Erythroblast (primary cell): ENCODE measurements around the gene PCDHA6.
A peak's percentile ranks its signal among the peaks of the same experiment; 100 is the strongest.
"Not testable (repeated sequence)": the region's sequence is repeated elsewhere in the genome, so short reads cannot be mapped to it uniquely, and the experiment has no call there.

ENCODE experiments used
- DNase-seq, 2 experiments: peaks; one replicate each; lab custom pipeline; 2025; lab: John Stamatoyannopoulos, UW
- GATA1 ChIP-seq: IDR thresholded peaks from 2 replicates; pipeline ENCODE4 v1.6.1; 2011; ENCODE audit warnings: low read depth, mild to moderate bottlenecking, control low read depth, low read length, moderate library complexity
- POLR2A ChIP-seq: IDR thresholded peaks from 2 replicates; pipeline ENCODE4 v1.6.1; 2011; ENCODE audit warnings: mild to moderate bottlenecking, low read length

PCDHA6 gene, protein sequence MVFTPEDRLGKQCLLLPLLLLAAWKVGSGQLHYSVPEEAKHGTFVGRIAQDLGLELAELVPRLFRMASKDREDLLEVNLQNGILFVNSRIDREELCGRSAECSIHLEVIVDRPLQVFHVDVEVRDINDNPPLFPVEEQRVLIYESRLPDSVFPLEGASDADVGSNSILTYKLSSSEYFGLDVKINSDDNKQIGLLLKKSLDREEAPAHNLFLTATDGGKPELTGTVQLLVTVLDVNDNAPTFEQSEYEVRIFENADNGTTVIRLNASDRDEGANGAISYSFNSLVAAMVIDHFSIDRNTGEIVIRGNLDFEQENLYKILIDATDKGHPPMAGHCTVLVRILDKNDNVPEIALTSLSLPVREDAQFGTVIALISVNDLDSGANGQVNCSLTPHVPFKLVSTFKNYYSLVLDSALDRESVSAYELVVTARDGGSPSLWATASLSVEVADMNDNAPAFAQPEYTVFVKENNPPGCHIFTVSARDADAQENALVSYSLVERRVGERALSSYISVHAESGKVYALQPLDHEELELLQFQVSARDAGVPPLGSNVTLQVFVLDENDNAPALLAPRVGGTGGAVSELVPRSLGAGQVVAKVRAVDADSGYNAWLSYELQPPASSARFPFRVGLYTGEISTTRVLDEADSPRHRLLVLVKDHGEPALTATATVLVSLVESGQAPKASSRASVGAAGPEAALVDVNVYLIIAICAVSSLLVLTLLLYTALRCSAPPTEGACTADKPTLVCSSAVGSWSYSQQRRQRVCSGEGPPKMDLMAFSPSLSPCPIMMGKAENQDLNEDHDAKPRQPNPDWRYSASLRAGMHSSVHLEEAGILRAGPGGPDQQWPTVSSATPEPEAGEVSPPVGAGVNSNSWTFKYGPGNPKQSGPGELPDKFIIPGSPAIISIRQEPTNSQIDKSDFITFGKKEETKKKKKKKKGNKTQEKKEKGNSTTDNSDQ

GRCh38 chr5:140827704-140828361, at the start of gene PCDHA6:
Gene PCDHA6 (plus strand): TSS chr5:140827960. CDS start chr5:140828092, 132 bp downstream.
- TF ChIP-seq GATA1 (no peak), POLR2A (no peak)
- peak in 1 of 2 experiments; percentile 2 for DNase-seq

DNA sequence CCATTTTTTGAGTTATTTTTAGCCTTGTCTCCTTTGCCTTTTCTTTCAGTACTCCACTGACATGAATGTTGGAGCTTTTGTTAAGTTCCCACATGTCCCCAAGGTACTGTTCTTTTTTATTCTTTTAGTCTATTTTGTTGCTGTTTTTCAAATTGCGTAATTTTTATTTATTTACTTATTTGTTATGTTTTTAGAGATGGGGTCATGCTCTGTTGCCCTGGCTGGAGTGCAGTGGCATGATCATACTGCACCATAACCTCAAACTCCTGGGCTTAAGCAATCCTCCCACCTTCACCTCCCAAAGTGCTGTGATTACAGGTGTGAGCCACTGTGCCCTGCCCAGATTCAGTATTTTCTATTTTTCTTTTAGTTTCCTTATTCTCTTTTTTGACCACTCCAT, 47.2 kb upstream of the PCDHA6 start:
- TF ChIP-seq POLR2A (no peak), GATA1 (no peak)
- no peak for DNase-seq

DNA sequence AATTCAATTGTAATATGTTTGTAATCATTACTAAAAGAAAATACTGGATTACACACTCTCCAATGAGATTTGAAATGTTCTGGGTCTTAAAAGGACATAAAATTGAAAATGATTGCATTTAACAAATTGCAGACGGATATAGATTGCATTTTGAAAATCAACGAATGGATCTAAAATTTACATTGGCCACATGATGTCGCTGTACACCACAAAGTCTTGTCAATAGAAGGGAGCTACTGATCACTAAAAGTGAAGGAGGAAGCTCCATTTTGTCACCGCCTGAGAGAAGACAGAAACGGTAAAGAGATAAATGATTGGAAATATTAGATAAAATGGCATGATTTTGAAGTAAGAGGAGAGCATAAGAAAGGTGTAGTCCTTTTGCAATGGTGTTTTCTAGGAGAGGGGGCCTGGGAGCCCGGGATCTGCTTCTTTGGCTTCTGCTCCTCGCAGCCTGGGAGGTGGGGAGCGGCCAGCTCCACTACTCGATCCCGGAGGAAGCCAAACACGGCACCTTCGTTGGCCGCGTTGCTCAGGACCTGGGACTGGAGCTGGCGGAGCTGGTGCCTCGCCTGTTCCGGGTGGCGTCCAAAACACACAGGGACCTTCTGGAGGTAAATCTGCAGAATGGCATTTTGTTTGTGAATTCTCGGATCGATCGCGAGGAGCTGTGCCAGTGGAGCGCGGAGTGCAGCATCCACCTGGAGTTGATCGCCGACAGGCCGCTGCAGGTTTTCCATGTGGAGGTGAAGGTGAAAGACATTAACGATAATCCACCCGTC, 41.7 kb upstream of the PCDHA6 start, which contains the start of gene PCDHA1:
PCDHA1 (plus strand) TSS at position 236 of the 782 bp plus-strand sequence.
- DNase-seq: peak; percentile 12 to 25
- no peak for TF ChIP-seq POLR2A
- TF ChIP-seq GATA1: no peak

GRCh38 chr5:140787422-140787821, 40.3 kb upstream of the PCDHA6 start:
- DNase-seq: not testable (repeated sequence)

DNA sequence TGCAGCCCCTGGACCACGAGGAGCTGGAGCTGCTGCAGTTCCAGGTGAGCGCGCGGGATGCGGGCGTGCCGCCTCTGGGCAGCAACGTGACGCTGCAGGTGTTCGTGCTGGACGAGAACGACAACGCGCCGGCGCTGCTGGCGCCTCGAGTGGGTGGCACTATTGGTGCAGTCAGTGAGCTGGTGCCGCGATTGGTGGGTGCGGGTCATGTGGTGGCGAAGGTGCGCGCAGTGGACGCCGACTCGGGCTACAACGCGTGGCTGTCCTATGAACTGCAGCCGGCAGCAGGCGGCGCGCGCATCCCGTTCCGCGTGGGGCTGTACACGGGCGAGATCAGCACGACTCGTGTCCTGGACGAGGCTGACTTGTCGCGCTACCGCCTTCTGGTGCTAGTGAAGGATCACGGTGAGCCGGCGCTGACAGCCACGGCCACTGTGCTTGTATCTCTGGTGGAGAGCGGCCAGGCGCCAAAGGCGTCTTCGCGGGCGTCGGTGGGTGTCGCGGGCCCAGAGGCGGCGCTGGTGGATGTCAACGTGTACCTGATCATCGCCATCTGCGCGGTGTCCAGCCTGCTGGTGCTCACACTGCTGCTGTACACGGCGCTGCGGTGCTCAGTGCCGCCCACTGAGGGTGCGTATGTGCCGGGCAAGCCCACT, 39.8 kb upstream of the PCDHA6 start:
- not testable (repeated sequence) for DNase-seq

- TF ChIP-seq POLR2A (no peak), GATA1 (no peak)
- DNase-seq: no peak
These were observed 36.7 kb upstream of the PCDHA6 start for GRCh38 chr5:140791089-140791488.

- TF ChIP-seq POLR2A (no peak), GATA1 (no peak)
- DNase-seq: peak in 1 of 2 experiments; percentile 3
These were observed 33.0 kb upstream of the PCDHA6 start, which contains the start of gene PCDHA2 for GRCh38 chr5:140794595-140795258. Gene PCDHA2 (plus strand): TSS chr5:140794852.

GRCh38 chr5:140795259-140795641, 32.5 kb upstream of the PCDHA6 start:
- no peak for TF ChIP-seq POLR2A
- TF ChIP-seq GATA1: no peak
- DNase-seq: no peak

GRCh38 chr5:140796072-140796717, 31.6 kb upstream of the PCDHA6 start:
- DNase-seq: not testable (repeated sequence)

DNA sequence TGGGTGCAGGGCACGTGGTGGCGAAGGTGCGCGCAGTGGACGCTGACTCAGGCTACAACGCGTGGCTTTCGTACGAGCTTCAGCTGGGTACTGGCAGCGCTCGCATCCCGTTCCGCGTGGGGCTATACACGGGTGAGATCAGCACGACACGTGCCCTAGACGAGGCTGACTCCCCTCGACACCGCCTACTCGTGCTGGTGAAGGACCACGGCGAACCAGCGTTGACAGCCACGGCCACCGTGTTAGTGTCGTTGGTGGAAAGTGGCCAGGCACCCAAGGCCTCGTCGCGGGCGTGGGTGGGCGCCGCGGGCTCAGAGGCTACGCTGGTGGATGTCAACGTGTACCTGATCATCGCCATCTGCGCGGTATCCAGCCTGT, 31.1 kb upstream of the PCDHA6 start:
- TF ChIP-seq GATA1 (no peak), POLR2A (no peak)
- DNase-seq: no peak

- peak; percentile 18 to 30 for DNase-seq
- TF ChIP-seq POLR2A (no peak), GATA1 (no peak)
These were observed 26.8 kb upstream of the PCDHA6 start, which contains the start of gene PCDHA3 for GRCh38 chr5:140800816-140801493. Gene PCDHA3 (plus strand): TSS chr5:140801057.

DNA sequence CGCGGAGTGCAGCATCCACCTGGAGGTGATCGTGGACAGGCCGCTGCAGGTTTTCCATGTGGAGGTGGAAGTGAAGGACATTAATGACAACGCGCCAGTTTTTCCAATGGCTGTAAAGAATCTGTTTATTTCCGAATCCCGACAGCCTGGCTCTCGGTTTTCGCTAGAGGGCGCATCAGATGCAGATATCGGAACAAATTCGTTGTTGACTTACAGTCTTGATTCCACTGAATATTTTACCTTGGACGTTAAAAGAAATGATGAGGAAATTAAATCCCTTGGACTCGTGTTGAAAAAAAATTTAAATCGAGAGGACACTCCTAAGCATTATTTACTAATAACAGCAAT, 26.3 kb upstream of the PCDHA6 start:
- TF ChIP-seq POLR2A (no peak), GATA1 (no peak)
- peak in 1 of 2 experiments; percentile 2 for DNase-seq

DNA sequence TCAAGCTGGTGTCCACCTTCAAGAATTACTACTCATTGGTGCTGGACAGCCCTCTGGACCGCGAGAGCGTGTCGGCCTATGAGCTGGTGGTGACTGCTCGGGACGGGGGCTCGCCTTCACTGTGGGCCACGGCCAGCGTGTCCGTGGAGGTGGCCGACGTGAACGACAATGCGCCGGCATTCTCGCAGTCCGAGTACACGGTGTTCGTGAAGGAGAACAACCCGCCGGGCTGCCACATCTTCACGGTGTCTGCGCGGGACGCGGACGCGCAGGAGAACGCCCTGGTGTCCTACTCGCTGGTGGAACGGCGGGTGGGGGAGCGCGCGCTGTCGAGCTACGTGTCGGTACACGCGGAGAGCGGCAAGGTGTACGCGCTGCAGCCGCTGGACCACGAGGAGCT, 25.4 kb upstream of the PCDHA6 start:
- DNase-seq: not testable (repeated sequence)
